Gastrocnemius medialis (tissue), 4 donors: ENCODE data around the gene RICTOR.

ENCODE experiments used
- POLR2A ChIP-seq, 2 donors: fragments of 450-650 bp; IDR thresholded peaks; one replicate each; pipeline ENCODE4 v1.6.1; 2017; ENCODE audit warnings: antibody characterized with exemption in 2 of 2, mild to moderate bottlenecking in 2 of 2, moderate library complexity in 2 of 2
- TF ChIP-seq, protein P1 (sequence below), 5 experiments: fragments of 450-650 bp in 3 of 5; fragments of 200-600 bp in 2 of 5; sonication (generic) in 2 of 5; IDR thresholded peaks in 4 of 5; conservative IDR thresholded peaks in 1 of 5; 1 replicate in 4 of 5; 2 replicates in 1 of 5; pipeline ENCODE4 v1.5.1; 2016 to 2019; ENCODE audit warnings: antibody characterized with exemption in 5 of 5, mild to moderate bottlenecking in 3 of 5, moderate library complexity in 3 of 5

DNA sequence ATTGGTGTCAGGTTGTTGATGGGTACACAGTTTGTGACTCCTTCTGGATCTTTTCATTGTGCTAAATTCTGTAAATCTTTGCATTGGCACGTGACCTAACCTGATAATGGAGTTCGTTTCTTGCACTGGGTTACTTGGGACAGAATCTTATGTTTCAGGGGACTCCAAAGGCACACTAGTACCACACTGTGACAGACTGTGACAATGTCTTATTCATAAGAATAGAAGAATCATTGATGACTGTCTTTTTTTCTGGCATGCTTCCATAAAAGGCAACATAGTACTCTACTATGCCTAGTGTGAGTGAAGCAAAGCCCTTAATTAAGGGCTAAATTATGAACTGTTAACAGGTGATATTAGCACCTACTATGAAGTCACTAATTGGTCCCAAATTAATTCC lies 35.4 kb upstream of the RICTOR start:
- TF ChIP-seq POLR2A (IDR thresholded peaks at IDR 0.05): no peak
- TF ChIP-seq, protein P1, sequence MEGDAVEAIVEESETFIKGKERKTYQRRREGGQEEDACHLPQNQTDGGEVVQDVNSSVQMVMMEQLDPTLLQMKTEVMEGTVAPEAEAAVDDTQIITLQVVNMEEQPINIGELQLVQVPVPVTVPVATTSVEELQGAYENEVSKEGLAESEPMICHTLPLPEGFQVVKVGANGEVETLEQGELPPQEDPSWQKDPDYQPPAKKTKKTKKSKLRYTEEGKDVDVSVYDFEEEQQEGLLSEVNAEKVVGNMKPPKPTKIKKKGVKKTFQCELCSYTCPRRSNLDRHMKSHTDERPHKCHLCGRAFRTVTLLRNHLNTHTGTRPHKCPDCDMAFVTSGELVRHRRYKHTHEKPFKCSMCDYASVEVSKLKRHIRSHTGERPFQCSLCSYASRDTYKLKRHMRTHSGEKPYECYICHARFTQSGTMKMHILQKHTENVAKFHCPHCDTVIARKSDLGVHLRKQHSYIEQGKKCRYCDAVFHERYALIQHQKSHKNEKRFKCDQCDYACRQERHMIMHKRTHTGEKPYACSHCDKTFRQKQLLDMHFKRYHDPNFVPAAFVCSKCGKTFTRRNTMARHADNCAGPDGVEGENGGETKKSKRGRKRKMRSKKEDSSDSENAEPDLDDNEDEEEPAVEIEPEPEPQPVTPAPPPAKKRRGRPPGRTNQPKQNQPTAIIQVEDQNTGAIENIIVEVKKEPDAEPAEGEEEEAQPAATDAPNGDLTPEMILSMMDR (IDR thresholded peaks at IDR 0.05 in 4 of 5, conservative IDR thresholded peaks at IDR 0.05 in 1 of 5): no peak
